H9 (cell line): ENCODE results near the gene IL1RAPL1. TPM values are rescaled to one million over a fixed set of nuclear protein-coding genes. Genes with fewer than 3 reads are reported as not detected.

Experiments used
- DNase-seq: peaks from one replicate; pipeline ENCODE4 v3.0.0-alpha.2; 2017
- H2AFZ ChIP-seq: one replicate; pipeline ENCODE4 v1.6.1; 2013; ENCODE audit warnings: mild to moderate bottlenecking, low read length, control low read depth, moderate library complexity
- H2AK5ac ChIP-seq: 2 replicates; pipeline ENCODE4 v1.6.1; 2013; ENCODE audit warnings: low read length, control low read depth, mixed read lengths; ENCODE audit not compliant: insufficient read length
- H2BK120ac ChIP-seq: one replicate; pipeline ENCODE4 v1.6.1; 2013; ENCODE audit warnings: low read depth, mild to moderate bottlenecking, low read length, control low read depth, inconsistent platforms; ENCODE audit not compliant: poor library complexity, severe bottlenecking
- H2BK12ac ChIP-seq: 2 replicates; pipeline ENCODE4 v1.6.1; 2013; ENCODE audit warnings: low read length, control low read depth, mixed read lengths, low read depth; ENCODE audit not compliant: insufficient read length
- H2BK15ac ChIP-seq: 2 replicates; pipeline ENCODE4 v1.6.1; 2013; ENCODE audit warnings: low read depth, low read length, control low read depth
- H2BK20ac ChIP-seq: one replicate; pipeline ENCODE4 v1.6.1; 2013; ENCODE audit warnings: low read depth, mild to moderate bottlenecking, low read length, control low read depth, inconsistent platforms; ENCODE audit not compliant: poor library complexity, severe bottlenecking
- H2BK5ac ChIP-seq: 2 replicates; pipeline ENCODE4 v1.6.1; 2013; ENCODE audit warnings: low read length, control low read depth, mixed read lengths; ENCODE audit not compliant: insufficient read length
- H3K14ac ChIP-seq: 2 replicates; pipeline ENCODE4 v1.6.1; 2013; ENCODE audit warnings: low read length, control low read depth; ENCODE audit not compliant: insufficient read depth
- H3K18ac ChIP-seq: 2 replicates; pipeline ENCODE4 v1.6.1; 2013; ENCODE audit warnings: low read depth, mild to moderate bottlenecking, mixed read lengths, low read length, control low read depth; ENCODE audit not compliant: insufficient read length
- H3K23ac ChIP-seq: 2 replicates; pipeline ENCODE4 v1.6.1; 2013; ENCODE audit warnings: low read length, control low read depth, mixed read lengths, low read depth; ENCODE audit not compliant: insufficient read length
- H3K23me2 ChIP-seq: 2 replicates; pipeline ENCODE4 v1.6.1; 2013; ENCODE audit warnings: low read depth, mild to moderate bottlenecking, mixed read lengths, low read length, control low read depth; ENCODE audit not compliant: insufficient read length, poor library complexity, severe bottlenecking
- H3K27ac ChIP-seq: 2 replicates; pipeline ENCODE4 v1.5.1; 2013; ENCODE audit warnings: low read length, control low read depth, mixed read lengths, low read depth; ENCODE audit not compliant: insufficient read length
- H3K27me3 ChIP-seq: 2 replicates; pipeline ENCODE4 v1.6.1; 2013; ENCODE audit warnings: low read length, control low read depth, inconsistent platforms; ENCODE audit not compliant: insufficient read depth
- H3K4ac ChIP-seq: 2 replicates; pipeline ENCODE4 v1.6.1; 2013; ENCODE audit warnings: low read depth, mild to moderate bottlenecking, control low read depth, inconsistent platforms, low read length, moderate library complexity
- H3K4me1 ChIP-seq: 2 replicates; pipeline ENCODE4 v1.6.1; 2013; ENCODE audit warnings: low read length, control low read depth, inconsistent platforms; ENCODE audit not compliant: insufficient read depth
- H3K4me2 ChIP-seq: 2 replicates; pipeline ENCODE4 v1.6.1; 2013; ENCODE audit warnings: low read length, control low read depth, mixed read lengths; ENCODE audit not compliant: insufficient read length, insufficient read depth
- H3K56ac ChIP-seq: 2 replicates; pipeline ENCODE4 v1.6.1; 2013; ENCODE audit warnings: low read depth, mild to moderate bottlenecking, mixed read lengths, low read length, control low read depth; ENCODE audit not compliant: insufficient read length
- H3K79me1 ChIP-seq: 2 replicates; pipeline ENCODE4 v1.6.1; 2013; ENCODE audit warnings: low read depth, mild to moderate bottlenecking, moderate library complexity, low read length, control low read depth, inconsistent platforms; ENCODE audit not compliant: insufficient read depth, poor library complexity, severe bottlenecking
- H3K79me2 ChIP-seq: 2 replicates; pipeline ENCODE4 v1.6.1; 2013; ENCODE audit warnings: low read length, control low read depth, inconsistent platforms; ENCODE audit not compliant: insufficient read depth
- H3K9ac ChIP-seq: 2 replicates; pipeline ENCODE4 v1.6.1; 2013; ENCODE audit warnings: low read length, control low read depth, mixed read lengths; ENCODE audit not compliant: insufficient read length; ENCODE audit errors: extremely low read depth
- H3K9me3 ChIP-seq: one replicate; pipeline ENCODE4 v1.6.1; 2013; ENCODE audit warnings: low read depth, low read length, inconsistent platforms; ENCODE audit not compliant: control insufficient read depth
- H3T11ph ChIP-seq: one replicate; pipeline ENCODE4 v1.6.1; 2013; ENCODE audit warnings: mild to moderate bottlenecking, low read length, control low read depth, inconsistent platforms
- H4K20me1 ChIP-seq: one replicate; pipeline ENCODE4 v1.6.1; 2013; ENCODE audit not compliant: control insufficient read depth, insufficient read length, insufficient read depth
- H4K5ac ChIP-seq: 2 replicates; pipeline ENCODE4 v1.6.1; 2013; ENCODE audit warnings: low read depth, mild to moderate bottlenecking, mixed read lengths, low read length, control low read depth; ENCODE audit not compliant: insufficient read length
- H4K8ac ChIP-seq: replicated peaks from 2 replicates; pipeline ENCODE4 v1.6.1; 2013; ENCODE audit warnings: low read length, control low read depth, mixed read lengths, low read depth; ENCODE audit not compliant: insufficient read length
- H4K91ac ChIP-seq: 2 replicates; pipeline ENCODE4 v1.6.1; 2013; ENCODE audit warnings: low read depth, mild to moderate bottlenecking, moderate library complexity, mixed read lengths, low read length, control low read depth; ENCODE audit not compliant: insufficient read length
- H3K27ac Mint-ChIP-seq, 3 experiments: 2 replicates in 2 of 3; 3 replicates in 1 of 3; pipeline ENCODE4 v1.8.0; 2020 to 2021; ENCODE audit warnings: mixed read lengths in 3 of 3, mild to moderate bottlenecking in 1 of 3, moderate library complexity in 1 of 3
- H3K27me3 Mint-ChIP-seq: 2 replicates; pipeline ENCODE4 v1.8.0; 2021; ENCODE audit warnings: low read depth, mild to moderate bottlenecking, moderate library complexity, mixed read lengths
- H3K36me3 Mint-ChIP-seq, 3 experiments: 2 replicates in 2 of 3; 3 replicates in 1 of 3; pipeline ENCODE4 v1.8.0; 2020 to 2021; ENCODE audit warnings: low read depth in 3 of 3, mixed read lengths in 3 of 3; ENCODE audit not compliant: insufficient read depth in 1 of 3
- H3K4me1 Mint-ChIP-seq, 2 experiments: 2 replicates each; pipeline ENCODE4 v1.8.0; 2020; ENCODE audit warnings: mixed read lengths in 2 of 2
- H3K4me3 Mint-ChIP-seq, 2 experiments: 2 replicates in 1 of 2; 3 replicates in 1 of 2; pipeline ENCODE4 v1.8.0; 2020 to 2021; ENCODE audit warnings: mild to moderate bottlenecking in 2 of 2, mixed read lengths in 2 of 2, moderate library complexity in 1 of 2
- H3K9me3 Mint-ChIP-seq, 2 experiments: 2 replicates in 1 of 2; 3 replicates in 1 of 2; pipeline ENCODE4 v1.8.0; 2020; ENCODE audit warnings: mild to moderate bottlenecking in 2 of 2, mixed read lengths in 2 of 2, moderate library complexity in 1 of 2
- WGBS: extraction: QIAGEN DNeasy Blood & Tissue Kit; methylation state at CpG from one replicate; pipeline ENCODE4 v1.1.7; 2013; ENCODE audit warnings: missing lambda C conversion rate, low lambda C conversion rate, mixed read lengths; ENCODE audit not compliant: insufficient read length; ENCODE audit errors: extremely low coverage; 5-methylcytosine and 5-hydroxymethylcytosine counted together
- total RNA-seq: library from RNA; stranded (reverse); gene quantifications from 2 replicates; pipeline ENCODE4 v1.2.1, GENCODE V29; 2021
- TF ChIP-seq, protein P1 (sequence below): fragments of 200-600 bp; sonication (generic); conservative IDR thresholded peaks from 3 replicates; pipeline ENCODE4 v1.8.0; 2021; ENCODE audit warnings: antibody characterized with exemption, mild to moderate bottlenecking

IL1RAPL1 gene
- total RNA-seq, 1 experiment from 2014 or later, result 0.31 TPM

DNA sequence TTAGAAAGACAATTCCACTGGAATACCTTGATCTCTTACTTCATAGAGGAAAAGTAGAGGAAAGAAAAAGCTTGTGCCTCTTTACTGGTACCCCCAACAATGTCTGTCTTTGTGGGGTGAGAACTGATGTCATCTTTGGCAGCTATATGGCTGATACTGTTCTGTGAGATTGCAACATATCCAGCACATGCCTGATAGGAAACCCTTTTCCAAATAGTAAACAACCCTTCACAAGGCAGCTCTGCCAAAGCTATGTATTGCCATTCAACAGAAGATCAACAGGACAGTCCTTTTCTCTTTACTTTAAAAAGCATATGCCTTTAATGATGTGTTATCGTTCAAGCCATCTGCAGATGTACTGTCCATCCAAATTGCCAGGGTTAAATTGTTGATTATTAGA is 105.9 kb downstream of the IL1RAPL1 start:
- TF ChIP-seq, protein P1, sequence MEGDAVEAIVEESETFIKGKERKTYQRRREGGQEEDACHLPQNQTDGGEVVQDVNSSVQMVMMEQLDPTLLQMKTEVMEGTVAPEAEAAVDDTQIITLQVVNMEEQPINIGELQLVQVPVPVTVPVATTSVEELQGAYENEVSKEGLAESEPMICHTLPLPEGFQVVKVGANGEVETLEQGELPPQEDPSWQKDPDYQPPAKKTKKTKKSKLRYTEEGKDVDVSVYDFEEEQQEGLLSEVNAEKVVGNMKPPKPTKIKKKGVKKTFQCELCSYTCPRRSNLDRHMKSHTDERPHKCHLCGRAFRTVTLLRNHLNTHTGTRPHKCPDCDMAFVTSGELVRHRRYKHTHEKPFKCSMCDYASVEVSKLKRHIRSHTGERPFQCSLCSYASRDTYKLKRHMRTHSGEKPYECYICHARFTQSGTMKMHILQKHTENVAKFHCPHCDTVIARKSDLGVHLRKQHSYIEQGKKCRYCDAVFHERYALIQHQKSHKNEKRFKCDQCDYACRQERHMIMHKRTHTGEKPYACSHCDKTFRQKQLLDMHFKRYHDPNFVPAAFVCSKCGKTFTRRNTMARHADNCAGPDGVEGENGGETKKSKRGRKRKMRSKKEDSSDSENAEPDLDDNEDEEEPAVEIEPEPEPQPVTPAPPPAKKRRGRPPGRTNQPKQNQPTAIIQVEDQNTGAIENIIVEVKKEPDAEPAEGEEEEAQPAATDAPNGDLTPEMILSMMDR, result no peak
- Histone ChIP-seq H2BK15ac (no peak overlapping the region), H3K9me3 (no peaks in the 10 kb centered on the region), H3K56ac (no peak overlapping the region), H3T11ph (no peak overlapping the region), H4K20me1 (no peaks in the 10 kb centered on the region), H2AK5ac (no peak overlapping the region), H3K23ac (no peak overlapping the region), H4K8ac (no peak overlapping the region), H4K91ac (no peak overlapping the region), H3K18ac (no peak overlapping the region), H2BK120ac (no peak overlapping the region), H3K9ac (no peak overlapping the region), H3K4ac (no peak overlapping the region), H3K14ac (no peak overlapping the region), H2BK20ac (no peak overlapping the region), H3K79me1 (no peaks in the 10 kb centered on the region), H2AFZ (no peak overlapping the region), H3K23me2 (no peaks in the 10 kb centered on the region), H3K4me2 (no peak overlapping the region), H3K27me3 (no peaks in the 10 kb centered on the region), H2BK5ac (no peak overlapping the region), H3K27ac (no peak overlapping the region), H2BK12ac (no peak overlapping the region), H4K5ac (no peak overlapping the region), H3K79me2 (no peaks in the 10 kb centered on the region), H3K4me1 (no peaks in the 10 kb centered on the region)
- H3K27me3 Mint-ChIP-seq, result no peaks in the 10 kb centered on the region
- peaks cover 2 to 45% of the 10 kb centered on the region in 2 experiments; a peak in 4 of 5 replicates for H3K9me3 Mint-ChIP-seq
- H3K4me1 Mint-ChIP-seq, result peaks cover 0 to 9% of the 10 kb centered on the region in 2 experiments; a peak in 2 of 4 replicates
- DNase-seq, result no peak
- H3K27ac Mint-ChIP-seq, result no peak overlapping the region
- H3K4me3 Mint-ChIP-seq, result no peak overlapping the region
- no peaks in the 10 kb centered on the region; a peak in 2 of 7 replicates for H3K36me3 Mint-ChIP-seq
- no CpG with 5 or more reads among the region's 1 CpG for WGBS
